ENCODE measurements around the gene LRRC59.

The LRRC59 gene

DNA sequence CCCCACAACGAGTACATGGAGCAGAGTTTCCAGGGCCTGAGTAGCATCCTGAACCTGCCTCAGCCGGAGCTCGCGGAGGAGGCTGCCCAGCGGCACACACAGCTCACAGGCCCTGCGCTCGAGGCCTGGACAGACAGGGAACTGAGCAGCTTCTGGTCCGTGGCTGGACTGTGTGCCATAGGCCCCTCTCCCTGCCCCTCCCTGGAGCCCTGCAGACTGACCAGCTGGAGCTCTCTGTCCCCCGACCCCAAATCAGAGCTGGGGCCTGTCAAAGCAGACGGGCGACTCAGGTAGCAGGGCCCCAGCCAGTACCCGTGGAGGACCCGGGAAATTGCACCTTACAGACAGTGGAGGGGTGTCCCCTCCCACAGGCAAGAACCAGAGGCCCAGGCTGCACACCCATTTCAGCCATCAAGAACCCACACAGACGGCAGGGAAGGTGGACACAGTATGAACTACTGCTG lies 37.3 kb downstream of the LRRC59 start:
- no peaks in the 10 kb centered on the region for H3K27me3 ChIP-seq (ENCODE audit: insufficient read depth, low read length)
- no peaks in the 10 kb centered on the region for H3K79me2 ChIP-seq (ENCODE audit: control insufficient read depth, insufficient read depth, low read length, unreplicated experiment)
- H3K4me3 ChIP-seq (ENCODE audit: low read depth, low read length), result no peak overlapping the region
- no peak overlapping the region for H3K27ac ChIP-seq (ENCODE audit: low read depth, low read length)
- H2AFZ ChIP-seq (ENCODE audit: low read length, unreplicated experiment), result no peak overlapping the region
- H3K4me1 ChIP-seq (ENCODE audit: control insufficient read depth, insufficient read depth, low read length, unreplicated experiment), result peaks cover 5% of the 10 kb centered on the region
- peaks cover 13% of the 10 kb centered on the region; the same call in 1 of the 2 replicates for H3K36me3 ChIP-seq (ENCODE audit: insufficient read depth, low read length)

DNA sequence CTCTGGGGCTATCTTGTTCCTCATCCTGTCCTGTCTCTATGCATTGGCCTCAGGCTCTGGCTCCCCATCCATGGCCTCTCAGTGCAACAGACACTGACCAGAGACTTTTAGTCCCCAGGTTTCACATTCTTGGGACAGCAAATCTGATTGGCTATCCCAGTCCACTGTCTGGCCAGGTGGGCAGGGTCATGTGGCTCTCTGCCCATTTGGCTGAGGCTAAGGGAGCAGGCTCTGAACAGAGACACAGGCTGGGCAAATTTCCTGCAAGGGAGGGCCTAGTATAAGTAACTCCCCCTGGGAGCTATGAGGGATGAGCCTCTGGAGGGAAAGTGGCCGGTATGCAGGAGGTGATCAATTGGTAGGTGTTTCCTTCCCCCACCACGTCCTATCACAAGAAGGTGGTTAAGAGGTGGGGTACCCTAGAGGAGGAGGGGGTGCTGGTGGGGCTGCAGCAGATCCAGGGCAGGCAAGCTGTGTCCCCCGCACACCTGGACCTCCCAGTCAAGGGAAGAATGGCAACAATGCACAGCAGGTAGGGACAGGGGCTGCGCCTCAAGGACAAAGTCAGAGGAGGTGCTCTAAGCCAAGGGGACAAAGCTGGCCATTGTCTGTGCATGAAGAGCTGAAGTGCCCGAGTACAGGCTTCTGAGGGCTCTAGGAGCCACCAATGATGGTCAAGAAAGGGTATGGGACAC lies 38.2 kb downstream of the LRRC59 start:
- no peak overlapping the region for H2AFZ ChIP-seq (ENCODE audit: low read length, unreplicated experiment)
- H3K27ac ChIP-seq (ENCODE audit: low read depth, low read length), result no peak overlapping the region
- no peaks in the 10 kb centered on the region for H3K27me3 ChIP-seq (ENCODE audit: insufficient read depth, low read length)
- peaks cover 13% of the 10 kb centered on the region; the same call in 1 of the 2 replicates for H3K36me3 ChIP-seq (ENCODE audit: insufficient read depth, low read length)
- H3K4me1 ChIP-seq (ENCODE audit: control insufficient read depth, insufficient read depth, low read length, unreplicated experiment), result peaks cover 5% of the 10 kb centered on the region
- no peak overlapping the region for H3K4me3 ChIP-seq (ENCODE audit: low read depth, low read length)
- no peaks in the 10 kb centered on the region for H3K79me2 ChIP-seq (ENCODE audit: control insufficient read depth, insufficient read depth, low read length, unreplicated experiment)

DNA sequence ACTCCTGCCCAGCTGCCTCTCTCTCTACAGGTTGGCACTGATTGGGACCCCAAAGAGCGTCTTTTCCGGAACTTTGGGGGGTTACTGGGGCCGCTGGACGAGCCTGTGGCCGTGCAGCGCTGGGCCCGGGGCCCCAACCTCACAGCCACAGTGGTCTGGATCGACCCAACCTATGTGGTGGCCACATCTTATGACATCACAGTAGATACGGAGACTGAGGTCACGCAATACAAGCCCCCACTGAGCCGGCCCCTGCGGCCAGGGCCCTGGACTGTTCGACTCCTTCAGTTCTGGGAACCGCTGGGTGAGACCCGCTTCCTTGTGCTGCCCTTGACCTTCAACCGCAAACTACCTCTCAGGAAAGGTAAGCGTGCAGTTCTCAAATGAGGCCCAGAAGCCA lies 39.1 kb downstream of the LRRC59 start:
- Histone ChIP-seq H3K27me3 (ENCODE audit: insufficient read depth, low read length) (no peaks in the 10 kb centered on the region), H3K4me3 (ENCODE audit: low read depth, low read length) (no peak overlapping the region), H3K79me2 (ENCODE audit: control insufficient read depth, insufficient read depth, low read length, unreplicated experiment) (no peaks in the 10 kb centered on the region), H2AFZ (ENCODE audit: low read length, unreplicated experiment) (no peak overlapping the region), H3K36me3 (ENCODE audit: insufficient read depth, low read length) (peaks cover 13% of the 10 kb centered on the region; the same call in 1 of the 2 replicates), H3K27ac (ENCODE audit: low read depth, low read length) (no peak overlapping the region), H3K4me1 (ENCODE audit: control insufficient read depth, insufficient read depth, low read length, unreplicated experiment) (peaks cover 5% of the 10 kb centered on the region)

DNA sequence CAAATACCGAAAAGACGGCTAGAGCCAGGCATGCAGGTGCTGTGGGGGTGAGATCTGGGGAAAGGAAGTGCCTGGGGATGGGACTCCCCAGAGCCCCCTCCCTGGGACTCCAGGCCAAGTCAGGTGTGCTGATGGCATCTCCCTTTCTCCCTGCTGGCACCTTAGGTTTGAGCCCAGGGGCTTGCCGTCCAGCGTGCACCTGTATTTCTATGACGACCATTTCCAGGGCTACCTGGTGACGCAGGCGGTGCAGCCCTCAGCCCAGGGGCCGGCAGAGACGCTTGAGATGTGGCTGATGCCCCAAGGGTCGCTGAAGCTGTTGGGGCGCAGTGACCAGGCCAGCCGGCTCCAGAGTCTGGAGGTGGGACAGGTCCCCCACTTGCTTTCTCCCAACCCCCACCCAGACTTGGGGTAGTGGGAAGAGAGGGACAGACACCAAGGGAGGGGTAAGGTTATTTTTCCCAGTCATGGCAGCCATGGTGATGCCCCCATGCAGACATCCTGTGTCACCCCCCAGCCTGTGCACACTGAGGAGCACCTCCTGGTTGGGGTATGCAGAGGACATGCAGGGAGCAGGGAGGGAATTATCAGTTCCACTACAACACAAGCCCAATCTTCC lies 40.3 kb downstream of the LRRC59 start:
- no peaks in the 10 kb centered on the region for H3K4me1 ChIP-seq (ENCODE audit: control insufficient read depth, insufficient read depth, low read length, unreplicated experiment)
- no peak overlapping the region for H3K4me3 ChIP-seq (ENCODE audit: low read depth, low read length)
- no peak overlapping the region for H3K27ac ChIP-seq (ENCODE audit: low read depth, low read length)
- H3K79me2 ChIP-seq (ENCODE audit: control insufficient read depth, insufficient read depth, low read length, unreplicated experiment), result peaks cover 7% of the 10 kb centered on the region
- peaks cover 13% of the 10 kb centered on the region; the same call in 1 of the 2 replicates for H3K36me3 ChIP-seq (ENCODE audit: insufficient read depth, low read length)
- H3K27me3 ChIP-seq (ENCODE audit: insufficient read depth, low read length), result no peaks in the 10 kb centered on the region
- H2AFZ ChIP-seq (ENCODE audit: low read length, unreplicated experiment), result no peak overlapping the region

DNA sequence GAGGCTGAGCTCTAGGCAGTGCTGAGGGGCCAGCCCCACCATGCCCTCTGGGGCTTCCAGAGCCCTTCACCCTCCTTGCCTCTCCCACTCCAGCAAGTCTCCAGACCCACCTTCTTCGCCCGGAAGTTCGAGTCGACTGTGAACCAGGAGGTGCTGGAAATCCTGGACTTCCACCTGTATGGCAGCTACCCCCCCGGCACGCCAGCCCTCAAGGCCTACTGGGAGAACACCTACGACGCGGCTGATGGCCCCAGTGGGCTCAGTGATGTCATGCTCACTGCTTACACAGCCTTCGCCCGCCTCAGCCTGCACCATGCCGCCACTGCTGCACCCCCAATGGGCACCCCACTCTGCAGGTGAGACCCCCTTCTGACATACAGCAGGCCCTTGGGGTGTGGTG lies 40.9 kb downstream of the LRRC59 start:
- Histone ChIP-seq H3K79me2 (ENCODE audit: control insufficient read depth, insufficient read depth, low read length, unreplicated experiment) (peaks cover 12% of the 10 kb centered on the region), H3K27me3 (ENCODE audit: insufficient read depth, low read length) (no peaks in the 10 kb centered on the region), H3K4me3 (ENCODE audit: low read depth, low read length) (no peak overlapping the region), H3K27ac (ENCODE audit: low read depth, low read length) (no peak overlapping the region), H3K4me1 (ENCODE audit: control insufficient read depth, insufficient read depth, low read length, unreplicated experiment) (no peaks in the 10 kb centered on the region), H3K36me3 (ENCODE audit: insufficient read depth, low read length) (peaks cover 13% of the 10 kb centered on the region; the same call in 1 of the 2 replicates), H2AFZ (ENCODE audit: low read length, unreplicated experiment) (no peak overlapping the region)

DNA sequence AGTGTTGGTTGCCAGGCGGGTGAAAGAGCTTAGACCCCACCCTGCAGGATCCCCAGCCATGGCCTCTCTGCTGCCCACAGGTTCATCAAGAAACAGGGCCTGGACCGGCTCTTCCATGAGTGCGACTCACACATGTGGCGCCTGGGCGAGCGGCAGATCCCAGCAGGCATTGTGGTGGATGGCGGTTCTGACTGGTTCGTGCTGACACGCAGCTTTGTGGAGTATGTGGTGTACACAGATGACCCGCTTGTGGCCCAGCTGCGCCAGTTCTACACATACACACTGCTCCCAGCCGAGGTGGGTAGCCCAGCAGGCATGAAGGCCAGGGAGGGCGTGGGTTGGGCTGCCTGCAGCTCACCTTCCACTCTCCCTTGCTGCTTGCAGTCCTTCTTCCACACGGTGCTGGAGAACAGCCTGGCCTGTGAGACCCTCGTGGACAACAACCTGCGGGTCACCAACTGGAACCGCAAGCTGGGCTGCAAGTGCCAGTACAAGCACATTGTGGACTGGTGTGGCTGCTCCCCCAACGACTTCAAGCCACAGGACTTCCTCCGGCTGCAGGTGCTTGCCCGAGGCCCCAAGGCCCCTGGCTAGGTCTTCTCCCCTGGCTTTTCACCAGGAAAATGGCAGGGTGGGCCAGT lies 41.5 kb downstream of the LRRC59 start:
- Histone ChIP-seq H3K27ac (ENCODE audit: low read depth, low read length) (no peak overlapping the region), H2AFZ (ENCODE audit: low read length, unreplicated experiment) (no peak overlapping the region), H3K36me3 (ENCODE audit: insufficient read depth, low read length) (peaks cover 13% of the 10 kb centered on the region; the same call in 1 of the 2 replicates), H3K4me1 (ENCODE audit: control insufficient read depth, insufficient read depth, low read length, unreplicated experiment) (no peaks in the 10 kb centered on the region), H3K79me2 (ENCODE audit: control insufficient read depth, insufficient read depth, low read length, unreplicated experiment) (peaks cover 15% of the 10 kb centered on the region), H3K27me3 (ENCODE audit: insufficient read depth, low read length) (no peaks in the 10 kb centered on the region), H3K4me3 (ENCODE audit: low read depth, low read length) (no peak overlapping the region)

DNA sequence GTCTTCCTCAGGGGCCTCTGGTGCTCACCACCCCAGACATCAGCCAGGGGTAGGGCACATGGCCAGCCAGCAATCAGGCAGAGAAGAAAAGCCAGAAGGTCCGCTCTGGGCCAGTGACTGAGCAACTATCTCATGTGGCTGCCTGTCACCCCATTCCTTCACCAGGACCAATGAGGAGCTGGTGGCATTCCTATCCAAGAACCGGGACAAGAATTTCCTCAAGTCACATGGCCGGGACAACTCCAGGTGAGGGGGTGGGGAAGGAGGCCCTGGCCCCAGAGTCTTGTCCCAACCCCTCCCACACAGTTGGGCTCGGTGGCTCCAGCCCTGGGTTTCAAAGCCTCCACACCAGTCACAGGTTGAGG lies 42.0 kb downstream of the LRRC59 start:
- no peak overlapping the region for H3K27ac ChIP-seq (ENCODE audit: low read depth, low read length)
- peaks cover 20% of the 10 kb centered on the region for H3K79me2 ChIP-seq (ENCODE audit: control insufficient read depth, insufficient read depth, low read length, unreplicated experiment)
- no peaks in the 10 kb centered on the region for H3K4me1 ChIP-seq (ENCODE audit: control insufficient read depth, insufficient read depth, low read length, unreplicated experiment)
- no peak overlapping the region for H2AFZ ChIP-seq (ENCODE audit: low read length, unreplicated experiment)
- H3K4me3 ChIP-seq (ENCODE audit: low read depth, low read length), result no peak overlapping the region
- peaks cover 13% of the 10 kb centered on the region; the same call in 1 of the 2 replicates for H3K36me3 ChIP-seq (ENCODE audit: insufficient read depth, low read length)
- H3K27me3 ChIP-seq (ENCODE audit: insufficient read depth, low read length), result no peaks in the 10 kb centered on the region

DNA sequence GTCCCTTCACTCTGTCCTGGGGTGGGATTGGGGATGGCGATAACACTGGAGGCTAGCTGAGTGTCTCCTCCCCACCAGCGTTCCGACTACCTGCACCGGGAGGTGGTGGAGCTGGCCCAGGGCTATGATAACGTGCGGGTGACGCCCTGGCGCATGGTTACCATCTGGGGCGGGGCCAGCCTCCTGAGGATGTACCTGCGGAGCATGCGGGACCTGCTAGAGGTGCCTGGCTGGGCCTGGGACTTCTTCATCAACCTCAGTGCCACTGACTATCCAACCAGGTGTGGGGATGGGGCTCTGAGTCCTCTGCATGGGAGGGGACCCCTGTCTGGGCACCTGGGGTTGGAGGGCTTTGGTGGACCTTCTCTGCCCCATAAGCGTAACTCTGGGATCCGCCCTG lies 42.5 kb downstream of the LRRC59 start:
- Histone ChIP-seq H3K36me3 (ENCODE audit: insufficient read depth, low read length) (peaks cover 13% of the 10 kb centered on the region; the same call in 1 of the 2 replicates), H3K27me3 (ENCODE audit: insufficient read depth, low read length) (no peaks in the 10 kb centered on the region), H3K4me1 (ENCODE audit: control insufficient read depth, insufficient read depth, low read length, unreplicated experiment) (no peaks in the 10 kb centered on the region), H3K4me3 (ENCODE audit: low read depth, low read length) (no peak overlapping the region), H3K27ac (ENCODE audit: low read depth, low read length) (no peak overlapping the region), H3K79me2 (ENCODE audit: control insufficient read depth, insufficient read depth, low read length, unreplicated experiment) (peaks cover 21% of the 10 kb centered on the region), H2AFZ (ENCODE audit: low read length, unreplicated experiment) (no peak overlapping the region)

DNA sequence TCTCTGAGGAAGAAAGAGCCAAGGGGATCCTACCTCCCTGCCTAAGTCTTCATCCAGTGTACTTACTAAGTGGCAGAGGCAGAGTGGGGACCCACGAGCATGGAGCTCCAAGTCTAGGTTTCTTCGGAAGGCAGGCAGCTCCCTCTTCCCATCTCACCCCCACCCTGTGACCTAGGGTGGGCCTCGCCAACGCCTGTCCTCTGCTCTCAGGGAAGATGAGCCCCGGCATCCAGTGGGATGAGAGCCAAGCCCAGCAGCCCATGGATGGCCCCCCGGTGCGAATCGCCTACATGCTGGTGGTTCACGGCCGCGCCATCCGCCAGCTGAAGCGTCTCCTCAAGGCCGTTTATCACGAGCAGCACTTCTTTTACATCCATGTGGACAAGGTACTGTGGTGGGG lies 43.1 kb downstream of the LRRC59 start:
- H2AFZ ChIP-seq (ENCODE audit: low read length, unreplicated experiment), result no peak overlapping the region
- peaks cover 13% of the 10 kb centered on the region; the same call in 1 of the 2 replicates for H3K36me3 ChIP-seq (ENCODE audit: insufficient read depth, low read length)
- H3K27me3 ChIP-seq (ENCODE audit: insufficient read depth, low read length), result no peaks in the 10 kb centered on the region

DNA sequence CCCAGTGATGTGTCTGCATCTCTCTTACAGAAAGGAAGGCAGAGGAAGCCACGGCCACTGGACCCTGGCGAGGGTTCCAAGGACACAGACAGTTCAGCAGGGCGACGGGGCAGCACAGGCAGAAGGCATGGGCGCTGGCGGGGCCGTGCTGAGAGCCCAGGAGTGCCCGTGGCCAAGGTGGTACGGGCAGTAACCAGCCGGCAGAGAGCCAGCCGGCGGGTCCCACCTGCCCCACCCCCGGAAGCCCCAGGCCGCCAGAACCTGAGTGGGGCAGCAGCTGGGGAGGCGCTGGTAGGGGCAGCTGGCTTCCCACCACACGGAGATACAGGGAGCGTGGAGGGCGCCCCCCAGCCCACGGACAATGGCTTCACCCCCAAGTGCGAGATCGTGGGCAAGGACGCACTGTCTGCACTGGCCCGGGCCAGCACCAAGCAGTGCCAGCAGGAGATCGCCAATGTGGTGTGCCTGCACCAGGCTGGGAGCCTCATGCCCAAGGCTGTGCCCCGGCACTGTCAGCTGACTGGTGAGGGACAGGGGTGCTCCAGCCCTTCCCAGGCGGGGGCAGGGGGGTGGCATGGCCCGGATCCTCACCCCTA lies 43.6 kb downstream of the LRRC59 start:
- Histone ChIP-seq H3K4me1 (ENCODE audit: control insufficient read depth, insufficient read depth, low read length, unreplicated experiment) (peaks cover 5% of the 10 kb centered on the region), H3K27me3 (ENCODE audit: insufficient read depth, low read length) (no peaks in the 10 kb centered on the region), H3K27ac (ENCODE audit: low read depth, low read length) (no peak overlapping the region), H3K79me2 (ENCODE audit: control insufficient read depth, insufficient read depth, low read length, unreplicated experiment) (peaks cover 30% of the 10 kb centered on the region), H3K36me3 (ENCODE audit: insufficient read depth, low read length) (peaks cover 13% of the 10 kb centered on the region; the same call in 1 of the 2 replicates), H2AFZ (ENCODE audit: low read length, unreplicated experiment) (no peak overlapping the region), H3K4me3 (ENCODE audit: low read depth, low read length) (no peak overlapping the region)

More for the DNA sequence above, 43.1 kb downstream of the LRRC59 start:
- H3K27ac ChIP-seq (ENCODE audit: low read depth, low read length), result no peak overlapping the region
- peaks cover under 1% of the 10 kb centered on the region for H3K4me1 ChIP-seq (ENCODE audit: control insufficient read depth, insufficient read depth, low read length, unreplicated experiment)
- H3K79me2 ChIP-seq (ENCODE audit: control insufficient read depth, insufficient read depth, low read length, unreplicated experiment), result peaks cover 25% of the 10 kb centered on the region
- H3K4me3 ChIP-seq (ENCODE audit: low read depth, low read length), result no peak overlapping the region
